ENCODE measurements around the gene KRT37. TPM values are rescaled to one million over a fixed set of nuclear protein-coding genes. Genes with fewer than 3 reads are reported as not detected.

KRT37 gene
- total and polyA plus RNA-seq, 9 of the 15 experiments (the other 6 are each of a cell fraction or from before 2014, with no cell fraction given): not detected

DNA sequence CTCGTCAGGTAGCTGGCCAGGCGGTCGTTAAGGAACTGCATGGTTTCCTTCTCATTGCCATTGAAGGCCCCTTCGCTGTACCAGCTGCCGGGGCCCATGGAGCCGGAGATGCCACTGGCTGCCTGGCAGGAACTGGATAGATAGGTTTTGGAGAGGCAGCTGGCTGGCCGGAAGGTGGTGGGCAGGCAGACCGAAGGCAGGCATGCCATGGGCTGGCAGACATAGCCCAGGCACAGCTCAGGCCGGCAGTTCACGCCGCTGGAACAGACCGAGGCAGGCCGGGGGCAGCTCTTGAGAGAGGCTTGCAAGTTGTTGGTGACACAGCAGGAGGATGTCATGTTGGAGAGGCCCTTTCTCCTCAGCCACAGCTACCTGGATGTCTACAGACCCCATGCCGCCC lies 42.6 kb upstream of the KRT37 start, which contains the start of gene KRT32:
Gene KRT32 (minus strand): TSS at position 399 of the 400 bp plus-strand sequence. CDS start 61 bp downstream, at position 338.
- no peak for FAIRE-seq
- H3K36me3 ChIP-seq (ENCODE audit: control insufficient read depth, insufficient read depth, low read length): no peaks in the 10 kb centered on the region
- H2AFZ ChIP-seq (ENCODE audit: low read depth, low read length): no peak within 1 kb of the TSS
- H3K27me3 ChIP-seq (ENCODE audit: control insufficient read depth in 2 of 2, insufficient read depth in 2 of 2, low read length in 2 of 2): peaks cover 31 to 55% of the 10 kb centered on the region in 2 experiments
- BruUV-seq (replicated peaks): no TSS peak
- POLR2A ChIA-PET: no interaction called here
- intact Hi-C loops (cut with micrococcal nuclease) (no loop called here), in situ Hi-C loops (cut with MboI) (no loop called here)
- no peak within 1 kb of the TSS for H3K4me3 ChIP-seq
- DNase-seq (ENCODE audit: extremely low read depth in 1 of 4, low spot score in 3 of 4): no peak
- no peak for TF ChIP-seq SLC30A9 (CRISPR knock-in tag; IDR thresholded peaks at IDR 0.05)
- TF ChIP-seq CCNT2 (IDR thresholded peaks at IDR 0.05; ENCODE audit: borderline replicate concordance, extremely low read depth, insufficient read length, low read depth, low read length): no peak
- TF ChIP-seq COPS2 (conservative IDR thresholded peaks at IDR 0.05): no peak
- no peak for TF ChIP-seq HEY1 (CRISPR knock-in tag; IDR thresholded peaks at IDR 0.05; ENCODE audit: borderline replicate concordance)
- H3K27ac ChIP-seq (ENCODE audit: extremely low read depth, low read depth, low read length): no peak within 1 kb of the TSS
- H3K9me1 ChIP-seq (ENCODE audit: control insufficient read depth, insufficient read depth, low read length): no peaks in the 10 kb centered on the region
- ATAC-seq: no peak
- WGBS (ENCODE audit: insufficient coverage, low coverage, missing lambda C conversion rate): 2% methylated on average over 14 of the region's 14 CpGs
- H3K4me1 ChIP-seq (replicated peaks in 1 of 2; ENCODE audit: control insufficient read depth in 2 of 2, insufficient read depth in 2 of 2, low read length in 2 of 2): 0 out of 5 replicates have a peak, but pooled peaks cover 0 to 2% of the 10 kb centered on the region in 2 experiments
- no peaks in the 10 kb centered on the region for H3K9me3 ChIP-seq (replicated peaks; ENCODE audit: control insufficient read depth, insufficient read depth, low read depth, low read length)
- H3K9ac ChIP-seq (ENCODE audit: insufficient read depth in 1 of 2, low read depth in 2 of 2, low read length in 2 of 2): 0 out of 4 replicates have a peak within 1 kb of the TSS, but pooled peaks of 1 of the 2 experiments have one; percentile 17
- H3K4me2 ChIP-seq (ENCODE audit: insufficient read depth, low read length): no peak within 1 kb of the TSS
- no peaks in the 10 kb centered on the region for H4K20me1 ChIP-seq (replicated peaks; ENCODE audit: control insufficient read depth, insufficient read depth, low read length)
- CTCF ChIA-PET (ENCODE audit: low intra/inter-chr PET ratio): no interaction called here
- H3K79me2 ChIP-seq (ENCODE audit: control insufficient read depth, insufficient read depth, low read length): no peaks in the 10 kb centered on the region

DNA sequence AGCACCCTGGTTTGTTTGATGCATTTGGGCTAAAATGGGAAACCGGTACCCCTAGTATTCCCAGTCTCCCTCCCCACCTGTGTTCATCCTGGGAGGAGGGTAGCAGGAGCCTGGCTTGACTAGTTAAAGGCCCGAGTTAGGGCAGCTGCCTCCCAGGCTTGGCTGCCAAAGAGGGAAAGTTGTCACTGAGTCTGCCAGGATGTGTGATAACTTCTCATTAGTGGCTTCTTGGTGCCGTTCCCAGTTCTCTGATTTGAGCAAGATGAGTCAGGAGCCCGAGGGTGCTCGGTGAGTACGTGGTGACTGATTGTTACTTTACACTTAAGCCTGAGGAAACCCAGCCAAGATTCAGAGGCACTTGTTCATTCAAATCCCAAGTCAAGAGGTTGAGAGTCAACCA lies 40.3 kb upstream of the KRT37 start:
- FAIRE-seq (no peak), ATAC-seq (no peak), DNase-seq (ENCODE audit: extremely low read depth in 1 of 4, low spot score in 3 of 4) (no peak)
- Histone ChIP-seq H3K27me3 (ENCODE audit: control insufficient read depth in 2 of 2, insufficient read depth in 2 of 2, low read length in 2 of 2) (peaks cover 31 to 70% of the 10 kb centered on the region in 2 experiments), H3K9ac (ENCODE audit: insufficient read depth in 1 of 2, low read depth in 2 of 2, low read length in 2 of 2) (no peak overlapping the region), H3K4me1 (replicated peaks in 1 of 2; ENCODE audit: control insufficient read depth in 2 of 2, insufficient read depth in 2 of 2, low read length in 2 of 2) (peaks cover 0 to 2% of the 10 kb centered on the region in 2 experiments; a peak in 1 of 5 replicates), H3K4me3 (no peak overlapping the region), H3K27ac (ENCODE audit: extremely low read depth, low read depth, low read length) (no peak overlapping the region), H2AFZ (ENCODE audit: low read depth, low read length) (no peak overlapping the region), H3K9me3 (replicated peaks; ENCODE audit: control insufficient read depth, insufficient read depth, low read depth, low read length) (no peaks in the 10 kb centered on the region), H3K79me2 (ENCODE audit: control insufficient read depth, insufficient read depth, low read length) (no peaks in the 10 kb centered on the region), H3K4me2 (ENCODE audit: insufficient read depth, low read length) (no peak overlapping the region), H3K9me1 (ENCODE audit: control insufficient read depth, insufficient read depth, low read length) (no peaks in the 10 kb centered on the region), H3K36me3 (ENCODE audit: control insufficient read depth, insufficient read depth, low read length) (no peaks in the 10 kb centered on the region), H4K20me1 (replicated peaks; ENCODE audit: control insufficient read depth, insufficient read depth, low read length) (no peaks in the 10 kb centered on the region)
- in situ Hi-C loops (cut with MboI) (no loop called here), intact Hi-C loops (cut with micrococcal nuclease) (no loop called here)
- CTCF ChIA-PET (ENCODE audit: low intra/inter-chr PET ratio): no interaction called here
- TF ChIP-seq ETS2 (tag; IDR thresholded peaks at IDR 0.05; ENCODE audit: borderline replicate concordance, poor library complexity, severe bottlenecking) (no peak), ZBTB17 (CRISPR knock-in tag; IDR thresholded peaks at IDR 0.05) (no peak), HOXB6 (CRISPR knock-in tag; IDR thresholded peaks at IDR 0.05; ENCODE audit: borderline replicate concordance) (no peak), SLC30A9 (CRISPR knock-in tag; IDR thresholded peaks at IDR 0.05) (no peak), NR4A1 (CRISPR knock-in tag; IDR thresholded peaks at IDR 0.05) (no peak), NR4A1 (tag; IDR thresholded peaks at IDR 0.05) (no peak), ARID2 (IDR thresholded peaks at IDR 0.05) (no peak)
- POLR2A ChIA-PET: interaction anchor here (0.6 kb wide), 1 partner anchor 138 kb away, joined by 3 read pairs; no protein-coding TSS in a partner anchor
- BruUV-seq (replicated peaks): no TSS peak
- WGBS (ENCODE audit: insufficient coverage, low coverage, missing lambda C conversion rate): 1% methylated on average over 6 of the region's 6 CpGs

Measured in K562 (cell line).